Ureter (tissue), 1 donor: ENCODE measurements around the gene NEDD9. TPM values are rescaled to one million over a fixed set of nuclear protein-coding genes. Genes with fewer than 3 reads are reported as not detected.

Source experiments
- DNase-seq: peaks from one replicate; pipeline ENCODE4 v3.0.0-alpha.2; 2020; ENCODE audit warnings: low spot score
- total RNA-seq: library from RNA; stranded (reverse); gene quantifications from one replicate; pipeline ENCODE4 v1.2.4, GENCODE V29; 2023
- donor health status: DM: yes; HTN: yes; CAD: no.

Gene NEDD9
- 65.8 TPM for total RNA-seq

- peak; percentile 96 for DNase-seq
Measured at GRCh38 chr6:11232193-11232769, at the start of gene NEDD9. Gene NEDD9, minus strand, starts transcription at chr6:11232668. Its CDS starts 153 bp downstream, at chr6:11232515.

GRCh38 chr6:11282245-11282644 is 49.8 kb upstream of the NEDD9 start:
- no peak for DNase-seq

GRCh38 chr6:11280394-11280793 is 47.9 kb upstream of the NEDD9 start:
- DNase-seq, result no peak

GRCh38 chr6:11279284-11279689 is 46.8 kb upstream of the NEDD9 start:
- DNase-seq, result no peak

GRCh38 chr6:11278207-11278559 is 45.7 kb upstream of the NEDD9 start:
- DNase-seq, result no peak

GRCh38 chr6:11277275-11278206 is 45.1 kb upstream of the NEDD9 start:
- DNase-seq, result no peak

- DNase-seq, result no peak
Measured at GRCh38 chr6:11276911-11277274, 44.4 kb upstream of the NEDD9 start.

GRCh38 chr6:11276228-11276627 is 43.8 kb upstream of the NEDD9 start:
- DNase-seq, result no peak

- DNase-seq, result no peak
Measured at GRCh38 chr6:11275598-11275997, 43.1 kb upstream of the NEDD9 start.

- no peak for DNase-seq
Measured at GRCh38 chr6:11273406-11274065, 41.1 kb upstream of the NEDD9 start.

GRCh38 chr6:11272491-11273192 is 40.2 kb upstream of the NEDD9 start:
- no peak for DNase-seq

GRCh38 chr6:11271228-11272020 is 39.0 kb upstream of the NEDD9 start:
- no peak for DNase-seq

GRCh38 chr6:11270030-11271027 is 37.9 kb upstream of the NEDD9 start:
- DNase-seq, result no peak

- no peak for DNase-seq
Measured at GRCh38 chr6:11268978-11269377, 36.5 kb upstream of the NEDD9 start.

GRCh38 chr6:11266926-11267325 is 34.5 kb upstream of the NEDD9 start:
- no peak for DNase-seq

GRCh38 chr6:11265932-11266331 is 33.5 kb upstream of the NEDD9 start:
- no peak for DNase-seq

GRCh38 chr6:11264100-11264499 is 31.6 kb upstream of the NEDD9 start:
- DNase-seq, result no peak

- peak; percentile 61 for DNase-seq
Measured at GRCh38 chr6:11263291-11263775, 30.9 kb upstream of the NEDD9 start.

- no peak for DNase-seq
Measured at GRCh38 chr6:11262242-11262641, 29.8 kb upstream of the NEDD9 start.
